Measurements from ENCODE around the gene FGF19.

DNA sequence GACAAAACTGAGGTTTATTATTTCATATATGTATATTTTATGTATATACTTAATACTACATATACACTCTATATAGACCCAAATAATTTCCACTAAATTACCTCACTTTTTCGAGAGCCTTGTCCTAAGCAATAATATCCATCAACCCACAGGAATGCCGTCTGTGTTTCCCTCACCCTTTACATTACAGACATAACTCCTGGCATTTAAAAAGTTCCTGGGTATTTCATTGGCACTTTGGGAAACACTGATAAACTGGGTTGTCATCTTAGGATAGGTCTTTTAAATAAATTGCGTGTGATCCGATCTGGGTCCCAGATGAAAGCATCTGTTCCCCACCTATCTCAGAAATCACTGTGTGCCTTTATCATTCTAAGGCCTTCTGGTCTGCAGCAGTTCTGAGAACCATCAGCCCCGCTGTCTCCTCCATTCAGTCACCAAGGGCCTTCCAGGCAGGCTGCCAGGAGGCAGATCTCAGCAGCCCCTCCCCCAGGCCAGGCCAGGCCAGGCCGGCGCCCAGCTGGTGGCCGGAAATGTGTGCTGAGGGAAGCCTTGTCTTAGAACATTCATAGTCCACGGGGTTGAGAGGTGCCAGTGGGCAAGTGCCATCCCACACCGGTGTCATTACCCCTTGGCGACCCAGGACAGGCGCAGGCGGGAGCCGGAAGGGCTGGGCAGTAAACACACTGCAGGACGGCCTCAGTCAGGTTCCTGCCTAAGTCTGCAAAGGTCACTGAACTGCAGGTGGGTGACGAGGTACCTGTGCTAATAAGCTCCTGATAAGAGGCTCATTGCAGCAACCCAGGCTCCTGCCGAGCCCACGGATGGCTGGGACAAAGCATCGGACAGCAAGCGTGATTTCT is 3.3 kb downstream of the FGF19 start:
- TF ChIP-seq, protein P1, sequence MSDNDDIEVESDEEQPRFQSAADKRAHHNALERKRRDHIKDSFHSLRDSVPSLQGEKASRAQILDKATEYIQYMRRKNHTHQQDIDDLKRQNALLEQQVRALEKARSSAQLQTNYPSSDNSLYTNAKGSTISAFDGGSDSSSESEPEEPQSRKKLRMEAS (CRISPR knock-in tag; IDR thresholded peaks at IDR 0.05): no peak
- TF ChIP-seq SUPT5H (IDR thresholded peaks at IDR 0.05) (no peak), ZNF707 (CRISPR knock-in tag; conservative IDR thresholded peaks at IDR 0.05) (no peak)
